HL-60/S4 (cell line): ENCODE data around the gene CDK19.
"Not testable (repeated sequence)": the region's sequence is repeated elsewhere in the genome, so short reads cannot be mapped to it uniquely, and the experiment has no call there.

Experiments
- in situ Hi-C: fragments of 300-500 bp; cut with MboI; formaldehyde crosslinking; loops from 2 replicates; pipeline ENCODE4 v1.14.3; 2022; ENCODE audit warnings: low sequenced_read_pairs

Gene CDK19

GRCh38 chr6:110760589-110760988, 54.7 kb downstream of the CDK19 start:
- in situ Hi-C loops = no loop called here

GRCh38 chr6:110760098-110760497, 55.2 kb downstream of the CDK19 start:
- in situ Hi-C loops = not testable (repeated sequence)

GRCh38 chr6:110757926-110758325, 57.3 kb downstream of the CDK19 start:
- in situ Hi-C loops = no loop called here

GRCh38 chr6:110756817-110757216, 58.5 kb downstream of the CDK19 start:
- in situ Hi-C loops = no loop called here

GRCh38 chr6:110755411-110755834, 59.8 kb downstream of the CDK19 start:
- in situ Hi-C loops = no loop called here

- in situ Hi-C loops = not testable (repeated sequence)
Measured at GRCh38 chr6:110753936-110754668, 61.2 kb downstream of the CDK19 start.

GRCh38 chr6:110748453-110748852, 66.8 kb downstream of the CDK19 start:
- in situ Hi-C loops = no loop called here

- in situ Hi-C loops = no loop called here
Measured at GRCh38 chr6:110746680-110747079, 68.6 kb downstream of the CDK19 start.

- in situ Hi-C loops = no loop called here
Measured at GRCh38 chr6:110744991-110745390, 70.3 kb downstream of the CDK19 start.

- in situ Hi-C loops = not testable (repeated sequence)
Measured at GRCh38 chr6:110742552-110742951, 72.7 kb downstream of the CDK19 start.

GRCh38 chr6:110741517-110741916, 73.8 kb downstream of the CDK19 start:
- in situ Hi-C loops = no loop called here

GRCh38 chr6:110738899-110739365, 76.3 kb downstream of the CDK19 start:
- in situ Hi-C loops = no loop called here

- in situ Hi-C loops = no loop called here
Measured at GRCh38 chr6:110735666-110736065, 79.6 kb downstream of the CDK19 start.

GRCh38 chr6:110731898-110732297, 83.4 kb downstream of the CDK19 start:
- in situ Hi-C loops = no loop called here

- in situ Hi-C loops = no loop called here
Measured at GRCh38 chr6:110731196-110731595, 84.1 kb downstream of the CDK19 start.

GRCh38 chr6:110728501-110728900, 86.8 kb downstream of the CDK19 start:
- in situ Hi-C loops = no loop called here

GRCh38 chr6:110723017-110723416, 92.3 kb downstream of the CDK19 start:
- in situ Hi-C loops = no loop called here

- in situ Hi-C loops = no loop called here
Measured at GRCh38 chr6:110720066-110720465, 95.2 kb downstream of the CDK19 start.

- in situ Hi-C loops = not testable (repeated sequence)
Measured at GRCh38 chr6:110719601-110720000, 95.7 kb downstream of the CDK19 start.

GRCh38 chr6:110714143-110714542, 101.1 kb downstream of the CDK19 start:
- in situ Hi-C loops = no loop called here

- in situ Hi-C loops = no loop called here
Measured at GRCh38 chr6:110712238-110712637, 103.0 kb downstream of the CDK19 start.

GRCh38 chr6:110710115-110710514, 105.2 kb downstream of the CDK19 start:
- in situ Hi-C loops = no loop called here
